ENCODE results near the gene FBXO10. TPM values are rescaled to one million over a fixed set of nuclear protein-coding genes. Genes with fewer than 3 reads are reported as not detected.

FBXO10 gene
- total and polyA plus RNA-seq, 3 donors from 2014 or later, result 28.3 to 31.7 (median 28.7) TPM

GRCh38 chr9:37503736-37504135, 72.4 kb downstream of the FBXO10 start:
- no peak for DNase-seq
- H3K27ac ChIP-seq, result no peak overlapping the region
- H3K27me3 ChIP-seq, result no peaks in the 10 kb centered on the region
- 71 to 77% methylated on average over 3 of the region's 3 CpGs for WGBS, 2 donors
- H3K4me1 ChIP-seq, result peaks cover 11% of the 10 kb centered on the region
- H3K9me3 ChIP-seq, result no peaks in the 10 kb centered on the region
- intact Hi-C loops (cut with DNase I; ENCODE audit: low total_unique reads), result no loop called here
- H3K4me3 ChIP-seq, result no peak overlapping the region
- H3K36me3 ChIP-seq (ENCODE audit: low read depth, missing control alignments), result no peaks in the 10 kb centered on the region
- no peak for TF ChIP-seq POLR2A (IDR thresholded peaks at IDR 0.05)
- TF ChIP-seq, protein P1, sequence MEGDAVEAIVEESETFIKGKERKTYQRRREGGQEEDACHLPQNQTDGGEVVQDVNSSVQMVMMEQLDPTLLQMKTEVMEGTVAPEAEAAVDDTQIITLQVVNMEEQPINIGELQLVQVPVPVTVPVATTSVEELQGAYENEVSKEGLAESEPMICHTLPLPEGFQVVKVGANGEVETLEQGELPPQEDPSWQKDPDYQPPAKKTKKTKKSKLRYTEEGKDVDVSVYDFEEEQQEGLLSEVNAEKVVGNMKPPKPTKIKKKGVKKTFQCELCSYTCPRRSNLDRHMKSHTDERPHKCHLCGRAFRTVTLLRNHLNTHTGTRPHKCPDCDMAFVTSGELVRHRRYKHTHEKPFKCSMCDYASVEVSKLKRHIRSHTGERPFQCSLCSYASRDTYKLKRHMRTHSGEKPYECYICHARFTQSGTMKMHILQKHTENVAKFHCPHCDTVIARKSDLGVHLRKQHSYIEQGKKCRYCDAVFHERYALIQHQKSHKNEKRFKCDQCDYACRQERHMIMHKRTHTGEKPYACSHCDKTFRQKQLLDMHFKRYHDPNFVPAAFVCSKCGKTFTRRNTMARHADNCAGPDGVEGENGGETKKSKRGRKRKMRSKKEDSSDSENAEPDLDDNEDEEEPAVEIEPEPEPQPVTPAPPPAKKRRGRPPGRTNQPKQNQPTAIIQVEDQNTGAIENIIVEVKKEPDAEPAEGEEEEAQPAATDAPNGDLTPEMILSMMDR (IDR thresholded peaks at IDR 0.05), result no peak

GRCh38 chr9:37501957-37502596, 74.1 kb downstream of the FBXO10 start:
- intact Hi-C loops (cut with DNase I; ENCODE audit: low total_unique reads), result no loop called here
- no peak for DNase-seq
- Histone ChIP-seq H3K4me3 (no peak overlapping the region), H3K27me3 (no peaks in the 10 kb centered on the region), H3K9me3 (no peaks in the 10 kb centered on the region), H3K27ac (peak overlapping the region in 1 of 2 donors; percentile 11), H3K4me1 (peaks cover 11% of the 10 kb centered on the region), H3K36me3 (ENCODE audit: low read depth, missing control alignments) (no peaks in the 10 kb centered on the region)
- no peak for TF ChIP-seq POLR2A (IDR thresholded peaks at IDR 0.05)
- TF ChIP-seq, protein P1 (IDR thresholded peaks at IDR 0.05), result no peak
- WGBS, 2 donors, result 27 to 36% methylated on average over 1 to 2 of the region's 2 CpGs

GRCh38 chr9:37499297-37499696, 76.9 kb downstream of the FBXO10 start:
- no peak overlapping the region for H3K4me3 ChIP-seq
- no peak overlapping the region for H3K27ac ChIP-seq
- TF ChIP-seq POLR2A (IDR thresholded peaks at IDR 0.05), result no peak
- TF ChIP-seq, protein P1 (IDR thresholded peaks at IDR 0.05), result no peak
- peaks cover 11% of the 10 kb centered on the region for H3K4me1 ChIP-seq
- no peaks in the 10 kb centered on the region for H3K9me3 ChIP-seq
- intact Hi-C loops (cut with DNase I; ENCODE audit: low total_unique reads), result no loop called here
- H3K36me3 ChIP-seq (ENCODE audit: low read depth, missing control alignments), result no peaks in the 10 kb centered on the region
- no peaks in the 10 kb centered on the region for H3K27me3 ChIP-seq
- DNase-seq, result no peak
- WGBS, 2 donors, result 86 to 92% methylated on average over 6 of the region's 6 CpGs

DNA sequence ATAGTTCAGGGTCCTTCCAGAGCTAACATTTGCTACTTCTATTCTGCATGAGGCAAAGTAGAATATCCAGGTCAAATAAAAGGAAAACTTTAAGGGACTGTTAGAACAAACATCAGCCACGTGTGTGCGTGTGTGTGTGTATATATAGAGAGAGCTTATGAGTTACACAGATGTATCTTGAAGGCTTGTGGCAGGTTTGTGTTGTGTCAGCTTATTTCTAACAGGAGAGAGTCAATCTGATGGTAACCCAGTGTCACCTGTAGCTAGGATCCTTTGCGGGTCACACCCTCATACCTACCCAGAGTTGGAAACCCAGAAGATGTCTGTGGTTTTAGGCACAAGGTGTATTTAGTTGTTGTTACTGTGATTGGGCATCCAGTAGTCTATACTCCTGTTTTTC, 77.7 kb downstream of the FBXO10 start:
- H3K27me3 ChIP-seq, result no peaks in the 10 kb centered on the region
- H3K9me3 ChIP-seq, result no peaks in the 10 kb centered on the region
- WGBS, 2 donors, result 62 to 63% methylated on average over 3 of the region's 3 CpGs
- no peak overlapping the region for H3K4me3 ChIP-seq
- H3K36me3 ChIP-seq (ENCODE audit: low read depth, missing control alignments), result no peaks in the 10 kb centered on the region
- no peak overlapping the region for H3K27ac ChIP-seq
- intact Hi-C loops (cut with DNase I; ENCODE audit: low total_unique reads), result no loop called here
- no peak for DNase-seq
- peaks cover 11% of the 10 kb centered on the region for H3K4me1 ChIP-seq
- TF ChIP-seq, protein P1 (IDR thresholded peaks at IDR 0.05), result no peak
- TF ChIP-seq POLR2A (IDR thresholded peaks at IDR 0.05), result no peak

GRCh38 chr9:37497320-37497719, 78.9 kb downstream of the FBXO10 start:
- Histone ChIP-seq H3K27me3 (no peaks in the 10 kb centered on the region), H3K27ac (no peak overlapping the region), H3K9me3 (no peaks in the 10 kb centered on the region), H3K4me3 (no peak overlapping the region), H3K36me3 (ENCODE audit: low read depth, missing control alignments) (no peaks in the 10 kb centered on the region), H3K4me1 (peaks cover 9% of the 10 kb centered on the region)
- WGBS, 2 donors, result 92 to 99% methylated on average over 3 of the region's 3 CpGs
- TF ChIP-seq, protein P1 (IDR thresholded peaks at IDR 0.05), result no peak
- TF ChIP-seq POLR2A (IDR thresholded peaks at IDR 0.05), result no peak
- no peak for DNase-seq
- intact Hi-C loops (cut with DNase I; ENCODE audit: low total_unique reads), result no loop called here

Measured in testis (tissue), 3 donors.